PC-3 (cell line): Measurements from ENCODE around the gene GPHA2. TPM values are rescaled to one million over a fixed set of nuclear protein-coding genes. Genes with fewer than 3 reads are reported as not detected.

ENCODE experiments used
- ATAC-seq: fragments of 200-7000 bp; cut with Tn5 transposase; 2 replicates; pipeline ENCODE4 v1.9.1; 2020; ENCODE audit warnings: mild to moderate bottlenecking, moderate library complexity
- BruUV-seq: library from RNA; stranded (reverse); fragments of 400-500 nt; replicated peaks from 2 replicates; lab custom pipeline; 2021; lab: Mats Ljungman, UMichigan
- CTCF ChIA-PET: fragments of 300-600 bp; sonication (Branson Sonifier 250); formaldehyde crosslinking; loops from one replicate; lab custom pipeline; 2022; ENCODE audit warnings: antibody characterized with exemption; lab: Charles Lee
- POLR2A ChIA-PET: fragments of 300-600 bp; sonication (Branson Sonifier 250); formaldehyde crosslinking; loops from one replicate; lab custom pipeline; 2022; ENCODE audit warnings: antibody characterized with exemption; ENCODE audit not compliant: unreplicated experiment; lab: Charles Lee
- DNase-seq: peaks from one replicate; pipeline ENCODE4 v3.0.0-alpha.2; 2015
- H2AFZ ChIP-seq: fragments of 300-600 bp; sonication (generic); 2 replicates; pipeline ENCODE4 v1.6.0; 2016; ENCODE audit warnings: antibody characterized with exemption, low read length
- H3F3A ChIP-seq: fragments of 300-600 bp; sonication (generic); one replicate; pipeline ENCODE4 v1.6.0; 2017; ENCODE audit warnings: antibody characterized with exemption, low read length, control low read depth, mild to moderate bottlenecking; ENCODE audit not compliant: unreplicated experiment
- H3K27ac ChIP-seq: fragments of 300-600 bp; sonication (generic); 2 replicates; pipeline ENCODE4 v1.5.1; 2016; ENCODE audit warnings: mild to moderate bottlenecking, low read length
- H3K27me3 ChIP-seq: fragments of 300-600 bp; sonication (generic); 2 replicates; pipeline ENCODE4 v1.6.1; 2016; ENCODE audit warnings: low read length, mixed read lengths
- H3K36me3 ChIP-seq: fragments of 300-600 bp; sonication (generic); 2 replicates; pipeline ENCODE4 v1.6.1; 2016; ENCODE audit warnings: low read depth, mixed run types, low read length, mixed read lengths
- H3K4me1 ChIP-seq: fragments of 300-600 bp; sonication (generic); 2 replicates; pipeline ENCODE4 v1.5.1; 2016; ENCODE audit warnings: low read length; ENCODE audit not compliant: insufficient read depth
- H3K4me2 ChIP-seq: fragments of 300-600 bp; sonication (generic); 2 replicates; pipeline ENCODE4 v1.6.0; 2016; ENCODE audit warnings: low read length
- H3K4me3 ChIP-seq: fragments of 300-600 bp; sonication (generic); 2 replicates; pipeline ENCODE4 v1.5.1; 2016; ENCODE audit warnings: mild to moderate bottlenecking, low read length, mixed read lengths
- H3K79me2 ChIP-seq: fragments of 300-600 bp; sonication (generic); 2 replicates; pipeline ENCODE4 v1.6.1; 2017; ENCODE audit warnings: low read length, mixed read lengths
- H3K9ac ChIP-seq: fragments of 300-600 bp; sonication (generic); 2 replicates; pipeline ENCODE4 v1.6.0; 2016; ENCODE audit warnings: mild to moderate bottlenecking, low read length
- H3K9me2 ChIP-seq: fragments of 300-600 bp; sonication (generic); replicated peaks from 2 replicates; pipeline ENCODE4 v1.6.1; 2016; ENCODE audit warnings: mixed run types, low read length, mixed read lengths
- H3K9me3 ChIP-seq: fragments of 300-600 bp; sonication (generic); 2 replicates; pipeline ENCODE4 v1.6.1; 2016; ENCODE audit warnings: low read length, mixed read lengths
- H4K20me1 ChIP-seq: fragments of 300-600 bp; sonication (generic); 2 replicates; pipeline ENCODE4 v1.6.1; 2016; ENCODE audit warnings: low read length, mixed read lengths
- EZH2 ChIP-seq: fragments of 300-600 bp; sonication (generic); IDR thresholded peaks from one replicate; pipeline ENCODE4 v1.6.1; 2017; ENCODE audit warnings: antibody characterized with exemption, mild to moderate bottlenecking, low read length; ENCODE audit not compliant: unreplicated experiment
- EZH2phosphoT487 ChIP-seq: fragments of 300-600 bp; sonication (generic); IDR thresholded peaks from 2 replicates; pipeline ENCODE4 v1.6.1; 2018; ENCODE audit warnings: mild to moderate bottlenecking, antibody characterized with exemption, low read length, borderline replicate concordance
- intact Hi-C: fragments of 100-400 bp; cut with micrococcal nuclease; formaldehyde crosslinking; loops from 2 replicates; pipeline ENCODE4 v1.9.0; 2023
- total RNA-seq: library from RNA; depleted of rRNA; stranded (reverse); fragments of >200 nt; gene quantifications from 2 replicates; pipeline ENCODE4 v1.2.3, GENCODE V29; 2014
- TF ChIP-seq, protein P1 (sequence below): fragments of 300-600 bp; sonication (generic); conservative IDR thresholded peaks from 2 replicates; pipeline ENCODE4 v1.5.1; 2017; ENCODE audit warnings: antibody characterized with exemption, low read depth, mild to moderate bottlenecking, low read length

GPHA2 gene
- total RNA-seq, 1 experiment from 2014 or later: not detected

DNA sequence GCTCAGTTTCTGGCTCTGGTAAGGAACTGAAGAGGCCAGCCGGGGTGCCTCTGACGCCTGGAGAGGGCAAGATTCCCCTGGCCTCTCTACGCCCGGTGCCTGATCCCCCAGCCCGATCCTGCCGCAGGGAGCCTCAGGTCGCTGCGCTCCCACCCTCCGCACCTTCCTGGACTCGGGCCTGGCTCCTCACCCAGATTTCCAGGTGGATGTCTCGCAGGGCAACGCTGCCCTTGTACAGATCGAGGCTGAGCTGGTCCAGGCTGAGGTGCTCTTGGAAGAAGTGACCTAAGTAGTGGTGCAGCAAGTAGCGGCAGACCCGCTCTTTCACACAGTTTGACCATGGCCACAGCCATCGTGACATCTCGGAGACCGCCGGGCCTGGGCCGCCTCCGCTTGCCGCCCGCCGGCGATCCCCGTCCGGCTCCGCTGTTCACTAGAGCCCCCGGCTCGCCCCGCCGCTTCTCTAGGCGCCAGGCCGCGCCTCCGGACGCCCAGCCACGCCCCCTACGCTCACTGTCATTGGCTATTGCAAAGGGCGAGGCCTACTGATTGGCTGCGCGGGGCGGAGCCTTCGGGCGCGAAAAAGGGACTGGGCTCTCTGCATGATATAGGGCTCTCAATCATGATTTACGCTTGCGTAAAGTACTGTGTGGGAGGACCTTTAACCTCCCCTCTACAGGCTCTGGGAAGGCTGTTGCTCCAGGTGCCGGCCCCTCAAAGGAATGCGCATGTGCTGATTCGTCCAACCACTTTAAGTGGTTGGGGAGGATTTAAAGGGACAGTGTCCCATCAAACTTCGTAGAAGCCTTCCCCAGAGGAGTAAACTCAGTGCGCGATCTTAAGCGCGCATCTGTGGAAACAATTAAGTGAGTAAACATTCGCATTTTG lies 18.7 kb downstream of the GPHA2 start, which contains the start of gene ATG2A:
Gene ATG2A (minus strand): TSS at position 435 of the 888 bp plus-strand sequence. CDS start 74 bp downstream, at position 361.
- BruUV-seq: TSS peak; percentile 79
- POLR2A ChIA-PET: interaction anchor here (0.7 kb wide), 1 partner anchor 109 kb away, joined by 3 read pairs; no protein-coding TSS in a partner anchor
- no peaks in the 10 kb centered on the region for H3K9me3 ChIP-seq
- H3K79me2 ChIP-seq: peaks cover 21% of the 10 kb centered on the region
- H3K9ac ChIP-seq: peak within 1 kb of the TSS; percentile 90
- H4K20me1 ChIP-seq: no peaks in the 10 kb centered on the region
- DNase-seq: peak; percentile 100
- peak within 1 kb of the TSS; percentile 9 for H3K27ac ChIP-seq
- no peaks in the 10 kb centered on the region; the same call in 1 of the 2 replicates for H3K36me3 ChIP-seq
- no peaks in the 10 kb centered on the region for H3K9me2 ChIP-seq
- peak; percentile 97 for ATAC-seq
- intact Hi-C loops: loop anchor here (1.0 to 5.0 kb wide), 5 partner anchors 55 to 168 kb away; partner anchors contain the start of genes ARL2, CDCA5, MAJIN and SNX15
- TF ChIP-seq EZH2phosphoT487 (no peak), EZH2 (no peak)
- TF ChIP-seq, protein P1, sequence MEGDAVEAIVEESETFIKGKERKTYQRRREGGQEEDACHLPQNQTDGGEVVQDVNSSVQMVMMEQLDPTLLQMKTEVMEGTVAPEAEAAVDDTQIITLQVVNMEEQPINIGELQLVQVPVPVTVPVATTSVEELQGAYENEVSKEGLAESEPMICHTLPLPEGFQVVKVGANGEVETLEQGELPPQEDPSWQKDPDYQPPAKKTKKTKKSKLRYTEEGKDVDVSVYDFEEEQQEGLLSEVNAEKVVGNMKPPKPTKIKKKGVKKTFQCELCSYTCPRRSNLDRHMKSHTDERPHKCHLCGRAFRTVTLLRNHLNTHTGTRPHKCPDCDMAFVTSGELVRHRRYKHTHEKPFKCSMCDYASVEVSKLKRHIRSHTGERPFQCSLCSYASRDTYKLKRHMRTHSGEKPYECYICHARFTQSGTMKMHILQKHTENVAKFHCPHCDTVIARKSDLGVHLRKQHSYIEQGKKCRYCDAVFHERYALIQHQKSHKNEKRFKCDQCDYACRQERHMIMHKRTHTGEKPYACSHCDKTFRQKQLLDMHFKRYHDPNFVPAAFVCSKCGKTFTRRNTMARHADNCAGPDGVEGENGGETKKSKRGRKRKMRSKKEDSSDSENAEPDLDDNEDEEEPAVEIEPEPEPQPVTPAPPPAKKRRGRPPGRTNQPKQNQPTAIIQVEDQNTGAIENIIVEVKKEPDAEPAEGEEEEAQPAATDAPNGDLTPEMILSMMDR: no peak
- H3K27me3 ChIP-seq: no peaks in the 10 kb centered on the region
- H3F3A ChIP-seq: no peaks in the 10 kb centered on the region
- peaks cover 15% of the 10 kb centered on the region for H3K4me1 ChIP-seq
- H3K4me3 ChIP-seq: peak within 1 kb of the TSS; percentile 89
- H2AFZ ChIP-seq: peak within 1 kb of the TSS; percentile 77
- peak within 1 kb of the TSS; percentile 97 for H3K4me2 ChIP-seq
- CTCF ChIA-PET: interaction anchor here (0.5 kb wide), 1 partner anchor 228 kb away, joined by 5 read pairs; no protein-coding TSS in a partner anchor

DNA sequence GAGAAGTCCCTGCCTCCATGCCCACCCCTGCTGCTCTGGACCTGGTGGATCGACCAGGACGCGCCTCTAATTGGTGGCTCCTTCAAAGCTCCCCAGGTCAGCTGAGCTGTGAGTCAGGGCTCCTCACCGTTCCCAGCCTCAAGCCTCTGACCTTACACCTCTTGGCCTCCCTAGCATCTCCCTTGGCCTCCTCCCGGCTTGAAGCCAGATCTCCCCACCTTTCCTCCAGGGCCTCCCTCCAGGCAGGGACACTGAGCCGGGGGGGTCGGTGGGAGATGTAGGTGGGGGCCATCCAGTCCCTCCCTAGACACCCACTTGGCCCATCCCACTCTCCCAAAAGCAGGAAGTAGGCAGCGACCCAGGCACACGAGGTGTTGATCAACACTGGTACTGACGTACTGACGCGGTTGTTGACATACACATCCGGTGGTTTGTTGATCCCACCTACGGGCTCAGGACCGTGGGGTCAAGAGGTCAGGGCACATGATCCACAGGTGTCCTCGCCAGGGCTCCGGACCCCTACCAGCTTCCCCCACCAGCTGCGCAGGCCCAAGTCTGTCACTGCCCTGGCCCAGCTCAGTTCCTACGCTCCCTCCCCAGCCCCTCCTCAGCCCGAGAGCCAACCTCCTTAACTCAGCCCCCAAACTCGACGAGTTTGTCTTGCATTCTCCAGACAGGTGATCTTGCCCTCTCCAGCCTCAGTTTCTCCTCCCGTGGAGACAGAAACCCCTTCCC lies 19.5 kb downstream of the GPHA2 start:
- DNase-seq (peak; percentile 22), ATAC-seq (peak; percentile 4; the same call in 1 of the 2 replicates)
- POLR2A ChIA-PET: interaction anchor here (0.5 to 0.7 kb wide), 2 partner anchors 8 to 110 kb away, joined by 3 to 5 read pairs; partner anchors contain the start of gene PPP2R5B
- Histone ChIP-seq H3K4me1 (peaks cover 15% of the 10 kb centered on the region), H3K36me3 (no peaks in the 10 kb centered on the region; the same call in 1 of the 2 replicates), H3K4me3 (peak overlapping the region; percentile 89), H4K20me1 (no peaks in the 10 kb centered on the region), H3K9ac (peak overlapping the region; percentile 90), H3K4me2 (peak overlapping the region; percentile 97), H3K9me3 (no peaks in the 10 kb centered on the region), H2AFZ (peak overlapping the region; percentile 62), H3F3A (no peaks in the 10 kb centered on the region), H3K27me3 (no peaks in the 10 kb centered on the region), H3K27ac (peak overlapping the region; percentile 9), H3K9me2 (no peaks in the 10 kb centered on the region), H3K79me2 (peaks cover 21% of the 10 kb centered on the region)
- intact Hi-C loops: loop anchor here (2.0 to 5.0 kb wide), 3 partner anchors 56 to 169 kb away; partner anchors contain the start of genes CDCA5, MAJIN and ZFPL1
- CTCF ChIA-PET: interaction anchor here (0.5 kb wide), 1 partner anchor 227 kb away, joined by 5 read pairs; no protein-coding TSS in a partner anchor
- BruUV-seq: no TSS peak
- TF ChIP-seq, protein P1: no peak
- TF ChIP-seq EZH2: no peak
- no peak for TF ChIP-seq EZH2phosphoT487
